HepG2 (cell line): ENCODE results near the gene KRTAP12-1. TPM values are rescaled to one million over a fixed set of nuclear protein-coding genes. Genes with fewer than 3 reads are reported as not detected.

Experiments
- AGO1 ChIP-seq: fragments of 200-400 bp; formaldehyde crosslinking; IDR thresholded peaks from 2 replicates; pipeline ENCODE4 v1.6.1; 2017; ENCODE audit warnings: mild to moderate bottlenecking, low read depth, low read length, moderate library complexity; ENCODE audit not compliant: poor library complexity, severe bottlenecking
- ARHGAP35 ChIP-seq: sonication (generic); formaldehyde crosslinking; IDR thresholded peaks from 2 replicates; pipeline ENCODE4 v1.9.0; 2022; ENCODE audit warnings: mild to moderate bottlenecking, inconsistent platforms, moderate library complexity, missing genetic modification reagents, borderline replicate concordance
- CREB1 ChIP-seq, 2 experiments: fragments of 450-650 bp in 1 of 2; IDR thresholded peaks; 2 replicates each; pipeline ENCODE4 v1.6.1; 2016 to 2017; ENCODE audit warnings: control low read depth in 1 of 2, mild to moderate bottlenecking in 1 of 2, missing compliant biosample characterization in 1 of 2, missing genetic modification characterization in 1 of 2
- FIP1L1 ChIP-seq: fragments of 200-400 bp; formaldehyde crosslinking; IDR thresholded peaks from 2 replicates; pipeline ENCODE4 v1.6.1; 2018; ENCODE audit warnings: low read depth, mild to moderate bottlenecking, low read length, moderate library complexity, borderline replicate concordance; ENCODE audit not compliant: insufficient read depth
- IKZF5 ChIP-seq: IDR thresholded peaks from 2 replicates; pipeline ENCODE4 v1.6.1; 2018; ENCODE audit warnings: missing genetic modification reagents, mild to moderate bottlenecking, missing compliant biosample characterization
- ISX ChIP-seq: sonication (generic); formaldehyde crosslinking; conservative IDR thresholded peaks from 2 replicates; pipeline ENCODE4 v1.5.0; 2020; ENCODE audit warnings: missing genetic modification reagents
- NR2F2 ChIP-seq: IDR thresholded peaks from 2 replicates; pipeline ENCODE4 v1.6.1; 2012; ENCODE audit warnings: low read depth, inconsistent platforms, borderline replicate concordance
- NR3C1 ChIP-seq: sonication (generic); formaldehyde crosslinking; IDR thresholded peaks from 2 replicates; pipeline ENCODE4 v1.4.0; 2020; ENCODE audit warnings: missing genetic modification reagents
- PHF5A ChIP-seq: IDR thresholded peaks from one replicate; pipeline ENCODE4 v1.6.1; 2018; ENCODE audit warnings: low read depth, missing genetic modification reagents; ENCODE audit not compliant: unreplicated experiment
- REXO4 ChIP-seq: sonication (generic); formaldehyde crosslinking; IDR thresholded peaks from 2 replicates; pipeline ENCODE4 v1.8.0; 2022; ENCODE audit warnings: missing genetic modification reagents, mild to moderate bottlenecking, borderline replicate concordance
- TBP ChIP-seq: sonication (generic); formaldehyde crosslinking; IDR thresholded peaks from 2 replicates; pipeline ENCODE4 v1.5.0; 2020; ENCODE audit warnings: missing genetic modification reagents
- ZBTB38 ChIP-seq: sonication (generic); formaldehyde crosslinking; IDR thresholded peaks from 2 replicates; pipeline ENCODE4 v1.5.1; 2020; ENCODE audit warnings: mild to moderate bottlenecking, missing genetic modification reagents
- ZNF121 ChIP-seq: sonication (generic); formaldehyde crosslinking; IDR thresholded peaks from 2 replicates; pipeline ENCODE4 v1.5.0; 2020; ENCODE audit warnings: mild to moderate bottlenecking, missing genetic modification reagents
- ZNF142 ChIP-seq: sonication (generic); formaldehyde crosslinking; IDR thresholded peaks from 2 replicates; pipeline ENCODE4 v1.4.0; 2020; ENCODE audit warnings: missing genetic modification reagents
- ZNF713 ChIP-seq: sonication (generic); formaldehyde crosslinking; IDR thresholded peaks from 2 replicates; pipeline ENCODE4 v1.4.0; 2020; ENCODE audit warnings: mild to moderate bottlenecking, missing genetic modification reagents
- ZNF768 ChIP-seq: sonication (generic); formaldehyde crosslinking; IDR thresholded peaks from 2 replicates; pipeline ENCODE4 v1.4.0; 2020; ENCODE audit warnings: missing genetic modification reagents
- ZNF83 ChIP-seq: sonication (generic); formaldehyde crosslinking; IDR thresholded peaks from 2 replicates; pipeline ENCODE4 v1.4.0; 2020; ENCODE audit warnings: missing genetic modification reagents, mild to moderate bottlenecking, borderline replicate concordance
- polyA plus RNA-seq, 8 experiments: library from polyadenylated mRNA; depleted of rRNA in 3 of 8; stranded (reverse) in 7 of 8; unstranded in 1 of 8; fragments of >200 nt; fragmentation: Illumina TruSeq in 4 of 8; extraction: Trizol in 4 of 8; gene quantifications; 2 replicates each; pipeline versions ENCODE4 v1.2.1 to v1.2.3, GENCODE V29; 2011 to 2016; ENCODE audit warnings: low read depth in 4 of 8, missing spikeins in 1 of 8, mixed read lengths in 1 of 8; ENCODE audit not compliant: insufficient read depth in 1 of 8
- total RNA-seq, 5 experiments: library from RNA; depleted of rRNA; stranded (reverse); fragments of >200 nt; fragmentation: Illumina TruSeq; extraction: Trizol; gene quantifications; 2 replicates each; pipeline ENCODE4 v1.2.3, GENCODE V29; 2016; ENCODE audit warnings: low read depth in 1 of 5
- TF ChIP-seq, protein P1 (sequence below): sonication (generic); formaldehyde crosslinking; IDR thresholded peaks from 2 replicates; pipeline ENCODE4 v1.4.0; 2020; ENCODE audit warnings: missing genetic modification reagents, mild to moderate bottlenecking, borderline replicate concordance

Gene KRTAP12-1
- total and polyA plus RNA-seq, 2 of the 13 experiments (the other 11 are each of a cell fraction or from before 2014, with no cell fraction given) = not detected

DNA sequence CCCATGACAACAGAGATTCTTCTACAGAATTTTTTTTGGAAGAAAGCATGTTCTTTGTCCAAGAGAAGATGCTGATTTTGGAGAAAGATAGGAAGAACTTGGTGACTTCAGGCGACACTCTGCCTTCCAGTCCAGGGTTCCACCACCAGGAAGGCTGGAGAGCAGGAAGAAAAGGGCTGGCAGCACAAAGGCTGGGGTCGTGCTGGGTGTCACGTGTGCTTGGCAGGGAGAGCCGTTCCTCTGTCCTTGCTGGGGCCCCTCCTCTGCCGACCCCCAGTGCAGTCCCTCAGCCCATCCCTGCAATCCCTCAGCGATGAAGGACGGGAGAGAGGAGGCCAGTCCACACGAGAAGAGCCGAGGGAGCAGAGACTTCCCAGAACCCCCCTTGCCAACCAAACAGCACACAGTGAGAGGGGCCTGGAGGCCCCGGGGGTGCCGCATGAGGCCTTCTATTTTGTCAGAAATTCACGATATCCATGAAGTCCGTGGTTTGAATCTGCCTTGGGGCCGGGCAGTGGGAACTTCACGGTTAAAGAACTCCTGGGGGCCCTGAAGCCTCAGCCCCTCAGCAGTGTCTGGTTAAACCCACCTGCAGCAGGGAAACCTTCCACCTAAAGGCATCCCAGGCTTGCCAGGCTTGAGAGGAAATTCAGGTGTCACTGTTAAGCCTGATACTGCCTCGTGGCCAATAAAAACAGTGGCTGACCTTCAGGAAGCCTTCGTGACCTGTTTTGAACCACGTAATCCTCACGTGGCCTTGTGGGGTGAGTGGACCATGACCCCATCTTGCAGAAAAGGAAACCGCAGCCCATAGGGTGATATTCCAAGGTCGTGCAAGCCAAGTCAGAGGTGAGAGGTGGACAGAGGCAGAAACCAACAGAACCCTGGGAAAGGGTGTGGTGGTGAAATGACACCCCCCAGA, 18.4 kb upstream of the KRTAP12-1 start (continued):
- TF ChIP-seq, protein P1, sequence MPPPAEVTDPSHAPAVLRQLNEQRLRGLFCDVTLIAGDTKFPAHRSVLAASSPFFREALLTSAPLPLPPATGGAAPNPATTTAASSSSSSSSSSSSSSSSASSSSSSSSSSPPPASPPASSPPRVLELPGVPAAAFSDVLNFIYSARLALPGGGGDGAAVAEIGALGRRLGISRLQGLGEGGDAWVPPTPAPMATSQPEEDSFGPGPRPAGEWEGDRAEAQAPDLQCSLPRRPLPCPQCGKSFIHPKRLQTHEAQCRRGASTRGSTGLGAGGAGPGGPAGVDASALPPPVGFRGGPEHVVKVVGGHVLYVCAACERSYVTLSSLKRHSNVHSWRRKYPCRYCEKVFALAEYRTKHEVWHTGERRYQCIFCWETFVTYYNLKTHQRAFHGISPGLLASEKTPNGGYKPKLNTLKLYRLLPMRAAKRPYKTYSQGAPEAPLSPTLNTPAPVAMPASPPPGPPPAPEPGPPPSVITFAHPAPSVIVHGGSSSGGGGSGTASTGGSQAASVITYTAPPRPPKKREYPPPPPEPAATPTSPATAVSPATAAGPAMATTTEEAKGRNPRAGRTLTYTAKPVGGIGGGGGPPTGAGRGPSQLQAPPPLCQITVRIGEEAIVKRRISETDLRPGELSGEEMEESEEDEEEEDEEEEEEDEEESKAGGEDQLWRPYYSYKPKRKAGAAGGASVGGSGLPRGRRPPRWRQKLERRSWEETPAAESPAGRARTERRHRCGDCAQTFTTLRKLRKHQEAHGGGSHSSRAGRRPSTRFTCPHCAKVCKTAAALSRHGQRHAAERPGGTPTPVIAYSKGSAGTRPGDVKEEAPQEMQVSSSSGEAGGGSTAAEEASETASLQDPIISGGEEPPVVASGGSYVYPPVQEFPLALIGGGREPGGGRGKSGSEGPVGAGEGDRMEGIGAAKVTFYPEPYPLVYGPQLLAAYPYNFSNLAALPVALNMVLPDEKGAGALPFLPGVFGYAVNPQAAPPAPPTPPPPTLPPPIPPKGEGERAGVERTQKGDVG (CRISPR knock-in tag) = no peak
- no peak for TF ChIP-seq ZNF142
- no peak for TF ChIP-seq PHF5A (CRISPR knock-in tag)
- no peak for TF ChIP-seq ZNF768 (CRISPR knock-in tag)
- no peak for TF ChIP-seq ZNF121
- no peak for TF ChIP-seq NR3C1 (CRISPR knock-in tag)
- TF ChIP-seq FIP1L1 = no peak
- no peak for TF ChIP-seq ARHGAP35 (CRISPR knock-in tag)
- no peak for TF ChIP-seq ZNF83 (CRISPR knock-in tag)
- TF ChIP-seq AGO1 = no peak
- no peak for TF ChIP-seq ZBTB38 (CRISPR knock-in tag)
- TF ChIP-seq TBP (CRISPR knock-in tag) = no peak
- TF ChIP-seq ISX (CRISPR knock-in tag) = no peak
- no peak for TF ChIP-seq ZNF713 (CRISPR knock-in tag)
- peak; percentile 14; the same call in 1 of the 2 replicates for TF ChIP-seq CREB1 (IDR thresholded peaks at IDR 0.05)
- no peak for TF ChIP-seq CREB1 (CRISPR knock-in tag; IDR thresholded peaks at IDR 0.05)
- TF ChIP-seq REXO4 (CRISPR knock-in tag) = no peak
- peak; percentile 64 for TF ChIP-seq IKZF5
- TF ChIP-seq NR2F2 = 0 out of 2 replicates have a peak, but pooled peaks have one; percentile 34
